Hepatocyte (in vitro differentiated cells): ENCODE data around the gene DIDO1.

Experiments used
- CTCF ChIP-seq: fragments of 200-600 bp; sonication (generic); IDR thresholded peaks from 2 replicates; pipeline ENCODE4 v1.5.1; 2016; ENCODE audit warnings: antibody characterized with exemption, mild to moderate bottlenecking; ENCODE audit not compliant: poor library complexity
- EZH2 ChIP-seq: fragments of 200-600 bp; sonication (generic); IDR thresholded peaks from 2 replicates; pipeline ENCODE4 v1.6.1; 2016; ENCODE audit warnings: antibody characterized with exemption, mild to moderate bottlenecking, borderline replicate concordance

- TF ChIP-seq CTCF (no peak), EZH2 (no peak)
These were observed 90.1 kb downstream of the DIDO1 start for GRCh38 chr20:62835931-62836861.
